Measurements from ENCODE around the gene VNN1. TPM values are rescaled to one million over a fixed set of nuclear protein-coding genes. Genes with fewer than 3 reads are reported as not detected.

The VNN1 gene
- total RNA-seq, 4 donors from 2014 or later: 2.5 to 21.4 (median 6.0) TPM

GRCh38 chr6:132675002-132675401, 38.9 kb downstream of the VNN1 start:
- no peak for ATAC-seq (ENCODE audit: low FRiP score)
- TF ChIP-seq CTCF (IDR thresholded peaks at IDR 0.05): no peak

DNA sequence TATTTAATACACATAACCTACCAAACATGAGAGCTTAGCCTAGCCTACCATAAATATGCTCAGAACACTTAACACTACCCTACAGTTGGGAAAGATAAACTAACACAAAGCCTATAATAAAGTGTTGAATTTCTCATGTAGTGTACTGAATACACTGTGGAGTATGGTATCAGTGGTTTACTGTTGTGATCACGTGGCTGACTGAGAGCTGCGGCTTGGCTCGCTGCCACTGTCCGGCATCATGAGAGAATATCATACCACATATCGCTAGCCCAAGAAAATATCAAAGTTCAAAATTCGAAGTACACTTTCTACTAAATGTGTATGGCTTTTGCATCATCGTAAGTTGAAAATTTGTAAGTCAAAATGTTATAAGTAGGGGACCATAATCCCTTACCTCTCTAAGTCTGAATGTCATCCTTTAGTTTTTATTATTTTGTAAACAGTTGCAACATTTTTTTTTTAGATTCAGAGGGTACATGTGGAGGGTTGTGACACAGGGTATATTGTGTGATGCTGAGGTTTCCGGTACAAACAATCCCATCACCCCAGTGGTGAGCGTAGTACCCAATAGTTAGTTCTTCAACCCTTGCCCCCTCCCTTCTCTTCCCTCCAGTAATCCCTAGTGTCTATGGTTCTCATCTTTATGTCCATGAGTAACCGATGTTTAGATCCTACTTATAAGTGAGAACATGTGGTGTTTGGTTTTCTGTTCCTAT, 40.3 kb downstream of the VNN1 start:
- DNase-seq (ENCODE audit: low spot score) (no peak), ATAC-seq (ENCODE audit: low FRiP score) (no peak)
- no peak for TF ChIP-seq CTCF (IDR thresholded peaks at IDR 0.05)

More at GRCh38 chr6:132675002-132675401, 38.9 kb downstream of the VNN1 start:
- DNase-seq (ENCODE audit: low spot score): no peak

- no peak for TF ChIP-seq CTCF (IDR thresholded peaks at IDR 0.05)
- no peak for DNase-seq (ENCODE audit: low spot score)
- no peak for ATAC-seq (ENCODE audit: low FRiP score)
Observed at GRCh38 chr6:132671295-132671694, 42.6 kb downstream of the VNN1 start.

DNA sequence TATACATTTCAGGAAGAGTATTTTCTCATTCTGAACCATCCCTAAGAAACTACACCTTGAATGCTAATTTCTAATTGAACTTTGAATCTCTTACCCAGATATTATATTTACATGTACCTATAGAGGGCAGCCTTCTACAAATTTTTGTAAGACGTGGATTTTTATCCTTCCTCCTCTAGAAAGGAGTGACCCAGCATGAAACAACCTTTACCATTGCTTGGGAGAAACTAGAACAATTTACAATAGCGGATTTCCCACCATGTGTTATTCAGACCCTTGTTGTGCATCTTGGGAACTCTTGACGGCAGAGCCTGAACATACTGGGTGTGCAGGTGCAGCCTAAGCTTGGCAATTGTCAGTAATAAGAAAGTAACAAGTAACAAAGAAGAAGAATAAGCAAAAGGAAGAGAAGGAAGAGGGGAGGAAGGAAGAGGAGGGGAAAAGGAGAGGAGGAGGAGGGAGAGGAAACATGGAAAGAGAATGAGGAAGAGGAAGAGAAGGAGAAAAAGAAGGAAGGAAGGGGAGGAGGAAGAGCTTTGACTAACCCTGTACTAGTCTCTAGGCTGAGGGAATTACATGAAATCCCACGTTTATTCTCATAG, 44.1 kb downstream of the VNN1 start:
- peak; percentile 86 for ATAC-seq (ENCODE audit: low FRiP score)
- no peak for TF ChIP-seq CTCF (IDR thresholded peaks at IDR 0.05)
- no peak for DNase-seq (ENCODE audit: low spot score)

GRCh38 chr6:132666118-132666517, 47.7 kb downstream of the VNN1 start:
- ATAC-seq (ENCODE audit: low FRiP score): no peak
- no peak for DNase-seq (ENCODE audit: low spot score)
- TF ChIP-seq CTCF (IDR thresholded peaks at IDR 0.05): no peak

DNA sequence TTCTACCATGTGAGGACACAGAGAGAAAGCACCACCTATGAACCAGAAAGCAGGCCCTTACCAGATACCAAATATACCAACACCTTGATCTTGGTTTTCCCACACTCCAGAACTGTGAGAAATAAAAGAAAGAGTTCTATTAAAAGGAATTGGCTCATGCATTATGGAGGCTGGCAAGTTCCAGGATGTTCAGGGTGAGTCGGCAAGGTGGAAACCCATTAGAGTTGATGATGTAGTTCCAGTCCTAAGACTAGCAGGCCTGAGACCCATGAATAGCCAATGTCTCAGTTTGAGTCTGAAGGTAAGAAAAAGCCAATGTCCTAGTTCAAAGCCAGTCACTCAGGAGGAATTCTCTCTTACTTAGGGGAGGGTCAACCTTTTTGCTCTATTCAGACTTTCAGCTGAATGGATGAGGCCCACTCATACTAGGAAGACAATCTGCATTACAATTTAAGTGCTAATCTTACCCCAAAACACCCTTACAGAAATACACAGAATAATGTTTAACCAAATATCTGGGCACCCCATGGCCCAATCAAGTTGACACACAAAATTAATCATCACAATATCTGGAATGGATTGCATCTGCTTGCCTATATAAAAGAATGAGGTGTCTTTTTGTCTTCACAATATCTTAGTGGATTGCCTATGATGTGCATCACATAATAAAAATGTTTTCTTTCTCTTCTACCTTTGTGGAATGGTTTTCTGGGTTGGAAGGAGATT, 49.4 kb downstream of the VNN1 start:
- no peak for DNase-seq (ENCODE audit: low spot score)
- no peak for TF ChIP-seq CTCF (IDR thresholded peaks at IDR 0.05)
- ATAC-seq (ENCODE audit: low FRiP score): no peak
